ENCODE data around the gene TMEM178B.

DNA sequence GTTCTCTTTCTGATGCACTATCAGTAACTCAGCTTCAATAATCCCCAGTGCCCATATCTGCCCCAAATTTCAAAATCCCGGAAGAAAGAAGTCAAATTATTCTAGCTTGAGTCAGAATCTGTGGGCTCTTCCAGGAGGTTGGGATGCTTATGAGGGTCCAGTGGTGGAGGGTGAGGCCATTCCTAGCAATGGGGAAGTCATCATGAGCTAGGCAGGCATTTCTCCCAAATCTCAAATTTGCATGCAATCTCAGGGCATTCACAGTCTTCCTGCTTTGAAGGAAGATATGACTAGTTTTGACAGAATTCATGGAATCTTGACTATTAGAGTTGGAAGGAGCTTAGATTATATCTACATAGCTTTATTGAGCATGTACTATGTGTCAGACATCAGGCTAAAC is 313.0 kb downstream of the TMEM178B start:
- TF ChIP-seq, protein P1, sequence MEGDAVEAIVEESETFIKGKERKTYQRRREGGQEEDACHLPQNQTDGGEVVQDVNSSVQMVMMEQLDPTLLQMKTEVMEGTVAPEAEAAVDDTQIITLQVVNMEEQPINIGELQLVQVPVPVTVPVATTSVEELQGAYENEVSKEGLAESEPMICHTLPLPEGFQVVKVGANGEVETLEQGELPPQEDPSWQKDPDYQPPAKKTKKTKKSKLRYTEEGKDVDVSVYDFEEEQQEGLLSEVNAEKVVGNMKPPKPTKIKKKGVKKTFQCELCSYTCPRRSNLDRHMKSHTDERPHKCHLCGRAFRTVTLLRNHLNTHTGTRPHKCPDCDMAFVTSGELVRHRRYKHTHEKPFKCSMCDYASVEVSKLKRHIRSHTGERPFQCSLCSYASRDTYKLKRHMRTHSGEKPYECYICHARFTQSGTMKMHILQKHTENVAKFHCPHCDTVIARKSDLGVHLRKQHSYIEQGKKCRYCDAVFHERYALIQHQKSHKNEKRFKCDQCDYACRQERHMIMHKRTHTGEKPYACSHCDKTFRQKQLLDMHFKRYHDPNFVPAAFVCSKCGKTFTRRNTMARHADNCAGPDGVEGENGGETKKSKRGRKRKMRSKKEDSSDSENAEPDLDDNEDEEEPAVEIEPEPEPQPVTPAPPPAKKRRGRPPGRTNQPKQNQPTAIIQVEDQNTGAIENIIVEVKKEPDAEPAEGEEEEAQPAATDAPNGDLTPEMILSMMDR (IDR thresholded peaks at IDR 0.05; ENCODE audit: poor library complexity) = no peak
- TF ChIP-seq EZH2 (IDR thresholded peaks at IDR 0.05; ENCODE audit: borderline replicate concordance) = no peak
